ENCODE data around the gene CDRT4.
A peak's percentile ranks its signal among the peaks of the same experiment; 100 is the strongest.
"Not testable (repeated sequence)": the region's sequence is repeated elsewhere in the genome, so short reads cannot be mapped to it uniquely, and the experiment has no call there.

The CDRT4 gene

GRCh38 chr17:15467592-15467991 lies at the start of gene CDRT4:
CDRT4 (minus strand) TSS chr17:15467621; CDS start chr17:15440238, 27,383 bp downstream.
- DNase-seq = no peak

GRCh38 chr17:15516150-15516549 lies 48.7 kb upstream of the CDRT4 start:
- DNase-seq = no peak

GRCh38 chr17:15514469-15514868 lies 47.0 kb upstream of the CDRT4 start:
- no peak for DNase-seq

- DNase-seq = no peak
Measured at GRCh38 chr17:15513856-15514459, 46.5 kb upstream of the CDRT4 start.

- DNase-seq = no peak
Measured at GRCh38 chr17:15513058-15513791, 45.8 kb upstream of the CDRT4 start.

GRCh38 chr17:15512071-15512709 lies 44.8 kb upstream of the CDRT4 start:
- no peak for DNase-seq

GRCh38 chr17:15511142-15511541 lies 43.7 kb upstream of the CDRT4 start:
- DNase-seq = no peak

GRCh38 chr17:15510361-15510760 lies 42.9 kb upstream of the CDRT4 start:
- no peak for DNase-seq

GRCh38 chr17:15509095-15509494 lies 41.7 kb upstream of the CDRT4 start:
- DNase-seq = no peak

GRCh38 chr17:15508466-15508865 lies 41.0 kb upstream of the CDRT4 start:
- no peak for DNase-seq

- DNase-seq = no peak
Measured at GRCh38 chr17:15507896-15508295, 40.5 kb upstream of the CDRT4 start.

- DNase-seq = no peak
Measured at GRCh38 chr17:15507001-15507400, 39.6 kb upstream of the CDRT4 start.

- not testable (repeated sequence) for DNase-seq
Measured at GRCh38 chr17:15505708-15506107, 38.3 kb upstream of the CDRT4 start.

- no peak for DNase-seq
Measured at GRCh38 chr17:15503731-15504130, 36.3 kb upstream of the CDRT4 start.

- peak; percentile 76 for DNase-seq
Measured at GRCh38 chr17:15502369-15503112, 35.1 kb upstream of the CDRT4 start.

GRCh38 chr17:15501793-15502192 lies 34.4 kb upstream of the CDRT4 start:
- DNase-seq = no peak

GRCh38 chr17:15501282-15501681 lies 33.9 kb upstream of the CDRT4 start:
- DNase-seq = no peak

- DNase-seq = no peak
Measured at GRCh38 chr17:15498107-15498506, 30.7 kb upstream of the CDRT4 start.

- no peak for DNase-seq
Measured at GRCh38 chr17:15496735-15497670, 29.6 kb upstream of the CDRT4 start.

GRCh38 chr17:15494821-15495220 lies 27.4 kb upstream of the CDRT4 start:
- DNase-seq = no peak

- DNase-seq = no peak
Measured at GRCh38 chr17:15493693-15494035, 26.2 kb upstream of the CDRT4 start.
